ENCODE data around the gene CBLN4. TPM values are rescaled to one million over a fixed set of nuclear protein-coding genes. Genes with fewer than 3 reads are reported as not detected.

CBLN4 gene
- not detected in 2 replicates for total RNA-seq

GRCh38 chr20:56005389-56005715, at the start of gene CBLN4:
Gene CBLN4, minus strand, starts transcription at chr20:56005519. Its CDS starts 1,348 bp downstream, at chr20:56004171.

Other genes with a start within 250 kb of the CBLN4 start
- not detected in 2 replicates for gene MC3R, start 243.2 kb upstream of the CBLN4 start, total RNA-seq

All from vein endothelial cell (primary cell).